ENCODE results near the gene ADAMTS10. TPM values are rescaled to one million over a fixed set of nuclear protein-coding genes. Genes with fewer than 3 reads are reported as not detected.

Gene ADAMTS10
- total RNA-seq, 1 donor from 2014 or later = 29.4 TPM

DNA sequence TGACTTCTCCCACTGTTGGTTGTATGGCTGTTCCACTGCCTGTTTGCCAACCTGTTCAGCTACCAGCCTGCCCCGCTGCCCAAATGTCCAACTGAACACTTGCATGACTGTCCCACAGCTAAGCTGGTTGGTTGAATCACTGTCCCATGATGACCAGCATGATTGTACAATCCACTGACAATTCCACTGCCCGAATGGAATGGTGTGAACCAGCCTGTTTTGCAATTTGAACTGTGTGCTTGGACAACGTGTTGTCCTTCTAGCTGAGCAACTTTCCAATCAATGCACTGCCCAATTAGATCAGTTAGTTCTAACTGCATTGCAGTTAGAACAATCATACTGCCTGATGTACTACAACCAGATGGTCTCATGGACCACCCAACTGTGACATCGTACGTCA lies 8.7 kb downstream of the ADAMTS10 start:
- Histone ChIP-seq H3K27me3 (no peaks in the 10 kb centered on the region), H3K4me3 (no peak overlapping the region), H3K27ac (no peak overlapping the region), H3K36me3 (peaks cover 19% of the 10 kb centered on the region), H3K9me3 (peaks cover 4% of the 10 kb centered on the region), H3K4me1 (no peaks in the 10 kb centered on the region)
- ATAC-seq = no peak
- TF ChIP-seq, protein P1, sequence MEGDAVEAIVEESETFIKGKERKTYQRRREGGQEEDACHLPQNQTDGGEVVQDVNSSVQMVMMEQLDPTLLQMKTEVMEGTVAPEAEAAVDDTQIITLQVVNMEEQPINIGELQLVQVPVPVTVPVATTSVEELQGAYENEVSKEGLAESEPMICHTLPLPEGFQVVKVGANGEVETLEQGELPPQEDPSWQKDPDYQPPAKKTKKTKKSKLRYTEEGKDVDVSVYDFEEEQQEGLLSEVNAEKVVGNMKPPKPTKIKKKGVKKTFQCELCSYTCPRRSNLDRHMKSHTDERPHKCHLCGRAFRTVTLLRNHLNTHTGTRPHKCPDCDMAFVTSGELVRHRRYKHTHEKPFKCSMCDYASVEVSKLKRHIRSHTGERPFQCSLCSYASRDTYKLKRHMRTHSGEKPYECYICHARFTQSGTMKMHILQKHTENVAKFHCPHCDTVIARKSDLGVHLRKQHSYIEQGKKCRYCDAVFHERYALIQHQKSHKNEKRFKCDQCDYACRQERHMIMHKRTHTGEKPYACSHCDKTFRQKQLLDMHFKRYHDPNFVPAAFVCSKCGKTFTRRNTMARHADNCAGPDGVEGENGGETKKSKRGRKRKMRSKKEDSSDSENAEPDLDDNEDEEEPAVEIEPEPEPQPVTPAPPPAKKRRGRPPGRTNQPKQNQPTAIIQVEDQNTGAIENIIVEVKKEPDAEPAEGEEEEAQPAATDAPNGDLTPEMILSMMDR (IDR thresholded peaks at IDR 0.05) = no peak
- intact Hi-C loops (cut with DNase I) = no loop called here
- DNase-seq = no peak

GRCh38 chr19:8600816-8601215 lies 9.7 kb downstream of the ADAMTS10 start:
- Histone ChIP-seq H3K27me3 (no peaks in the 10 kb centered on the region), H3K9me3 (peaks cover 4% of the 10 kb centered on the region), H3K4me1 (no peaks in the 10 kb centered on the region), H3K4me3 (no peak overlapping the region), H3K36me3 (peaks cover 29% of the 10 kb centered on the region), H3K27ac (no peak overlapping the region)
- ATAC-seq (no peak), DNase-seq (no peak)
- TF ChIP-seq, protein P1 (IDR thresholded peaks at IDR 0.05) = no peak
- intact Hi-C loops (cut with DNase I) = no loop called here

DNA sequence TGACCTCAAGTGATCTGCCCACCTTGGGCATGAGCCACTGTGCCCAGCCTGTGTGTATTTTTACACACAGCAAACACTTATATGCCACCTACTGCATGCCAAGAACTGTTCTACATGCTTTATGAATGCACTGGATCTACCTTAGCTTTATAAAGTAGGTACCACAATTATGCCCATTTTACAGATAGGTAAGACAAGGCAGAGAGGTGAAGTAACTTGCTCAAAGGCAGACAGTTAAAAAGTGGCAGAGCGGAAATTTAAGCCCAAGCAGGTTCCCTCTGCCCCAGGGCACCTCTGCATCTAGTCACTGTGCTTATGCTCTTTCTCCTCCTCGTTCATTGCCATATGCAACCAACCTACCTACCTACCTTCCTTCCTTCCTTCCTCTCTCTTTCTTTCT lies 10.5 kb downstream of the ADAMTS10 start:
- no peak overlapping the region for H3K27ac ChIP-seq
- no peaks in the 10 kb centered on the region for H3K4me1 ChIP-seq
- H3K4me3 ChIP-seq = no peak overlapping the region
- TF ChIP-seq, protein P1 (IDR thresholded peaks at IDR 0.05) = no peak
- peaks cover 29% of the 10 kb centered on the region for H3K36me3 ChIP-seq
- DNase-seq = no peak
- no peak for ATAC-seq
- peaks cover 4% of the 10 kb centered on the region for H3K9me3 ChIP-seq
- intact Hi-C loops (cut with DNase I) = no loop called here
- H3K27me3 ChIP-seq = no peaks in the 10 kb centered on the region

GRCh38 chr19:8596168-8596567 lies 14.3 kb downstream of the ADAMTS10 start:
- Histone ChIP-seq H3K4me1 (peaks cover 14% of the 10 kb centered on the region), H3K9me3 (no peaks in the 10 kb centered on the region), H3K27me3 (peaks cover 9% of the 10 kb centered on the region), H3K27ac (no peak overlapping the region), H3K4me3 (no peak overlapping the region), H3K36me3 (peaks cover 22% of the 10 kb centered on the region)
- no peak for ATAC-seq
- no peak for DNase-seq
- TF ChIP-seq, protein P1 (IDR thresholded peaks at IDR 0.05) = no peak
- intact Hi-C loops (cut with DNase I) = no loop called here

DNA sequence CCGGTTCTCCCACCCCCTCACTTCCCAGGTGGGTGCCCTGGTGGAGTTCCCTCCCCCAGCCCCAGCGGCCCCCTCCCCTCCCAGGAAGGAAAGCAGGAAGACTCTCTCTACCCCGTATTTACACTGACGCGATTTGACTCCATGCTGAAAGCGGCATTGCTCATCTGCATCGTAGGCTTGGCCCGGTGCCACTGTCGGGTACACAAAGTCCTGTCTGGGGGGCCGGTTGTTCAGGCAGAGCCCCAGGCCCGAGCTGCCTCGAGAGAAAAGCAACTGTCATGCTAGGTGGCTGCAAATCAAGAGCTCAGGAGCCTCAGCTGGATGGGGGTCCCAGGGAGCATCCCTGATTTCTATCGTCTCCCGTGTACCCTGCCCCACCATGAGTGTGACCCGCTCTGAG lies 14.9 kb downstream of the ADAMTS10 start:
- intact Hi-C loops (cut with DNase I) = no loop called here
- Histone ChIP-seq H3K36me3 (peaks cover 17% of the 10 kb centered on the region), H3K4me3 (no peak overlapping the region), H3K9me3 (no peaks in the 10 kb centered on the region), H3K4me1 (peaks cover 14% of the 10 kb centered on the region), H3K27ac (no peak overlapping the region), H3K27me3 (peaks cover 9% of the 10 kb centered on the region)
- TF ChIP-seq, protein P1 (IDR thresholded peaks at IDR 0.05) = no peak
- DNase-seq = no peak
- ATAC-seq = no peak

DNA sequence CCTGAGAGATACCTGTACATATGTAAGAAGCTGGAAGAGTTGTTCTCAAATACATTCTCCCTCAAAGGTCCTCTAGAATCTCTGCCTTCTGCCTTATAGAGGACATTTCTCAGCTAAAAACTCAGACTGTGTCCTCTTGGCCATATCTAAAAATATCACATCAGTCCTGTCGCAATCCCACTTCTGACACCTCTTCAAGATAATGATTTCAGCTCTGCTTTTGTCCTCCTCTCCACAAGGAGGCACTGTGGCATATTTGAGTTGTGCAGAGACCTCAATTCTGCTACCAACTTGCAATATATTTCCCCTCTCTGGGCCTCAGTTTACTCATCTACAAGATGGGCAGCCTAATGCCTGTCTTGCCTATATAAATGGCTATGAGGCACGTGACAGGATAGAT lies 16.6 kb downstream of the ADAMTS10 start:
- Histone ChIP-seq H3K36me3 (peaks cover 16% of the 10 kb centered on the region), H3K27ac (no peak overlapping the region), H3K9me3 (no peaks in the 10 kb centered on the region), H3K4me3 (no peak overlapping the region), H3K27me3 (peaks cover 9% of the 10 kb centered on the region), H3K4me1 (peaks cover 14% of the 10 kb centered on the region)
- TF ChIP-seq, protein P1 (IDR thresholded peaks at IDR 0.05) = peak; percentile 40
- intact Hi-C loops (cut with DNase I) = no loop called here
- no peak for ATAC-seq
- DNase-seq = no peak

Measured in upper lobe of right lung (tissue), 1 donor.